Measurements from ENCODE around the gene TRIM63.

The TRIM63 gene

DNA sequence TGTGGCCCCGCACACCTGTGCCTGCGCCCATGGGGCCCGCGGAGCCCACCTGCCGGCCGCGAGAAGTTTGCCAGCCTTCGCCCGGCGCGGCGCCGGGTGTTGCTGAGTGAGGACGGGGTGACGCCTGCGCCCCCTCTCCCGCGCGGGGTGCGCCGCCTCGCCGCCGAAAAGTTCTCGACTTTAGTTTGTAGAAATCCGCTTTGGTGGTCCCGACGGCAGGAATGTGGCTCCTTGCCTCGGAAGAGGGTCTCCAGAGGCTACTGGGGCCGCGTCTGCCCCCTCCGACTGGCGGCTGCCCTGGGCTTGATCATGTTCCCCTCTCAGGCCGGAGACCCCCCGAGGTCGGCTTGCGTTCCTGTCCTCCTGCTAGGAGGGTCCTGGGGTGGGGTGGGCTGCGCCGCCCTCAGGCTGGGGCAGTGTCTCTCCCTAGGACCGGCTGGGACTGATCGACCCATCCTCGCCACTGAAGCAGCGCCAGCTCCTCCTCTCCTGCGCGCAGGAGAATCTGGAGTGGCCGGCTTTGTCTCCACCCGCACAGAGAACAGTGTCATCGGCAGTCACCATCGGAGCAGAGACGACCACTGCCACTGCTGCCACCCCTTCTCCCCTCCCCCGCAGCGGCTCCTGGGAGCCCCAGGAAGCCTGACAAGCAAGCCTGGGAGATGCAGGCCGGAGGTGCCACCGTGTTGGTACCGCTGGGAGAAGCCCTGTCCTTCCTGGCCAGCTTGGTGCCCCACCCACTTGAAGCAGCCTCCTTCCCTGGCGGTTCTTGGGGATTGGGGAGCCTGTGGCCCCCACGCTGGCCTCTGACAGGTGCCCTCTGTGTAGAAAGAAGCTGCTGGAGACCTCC, 21.0 kb downstream of the TRIM63 start:
- DNase-seq (ENCODE audit: low read depth), result no peak
- TF ChIP-seq, protein P1, sequence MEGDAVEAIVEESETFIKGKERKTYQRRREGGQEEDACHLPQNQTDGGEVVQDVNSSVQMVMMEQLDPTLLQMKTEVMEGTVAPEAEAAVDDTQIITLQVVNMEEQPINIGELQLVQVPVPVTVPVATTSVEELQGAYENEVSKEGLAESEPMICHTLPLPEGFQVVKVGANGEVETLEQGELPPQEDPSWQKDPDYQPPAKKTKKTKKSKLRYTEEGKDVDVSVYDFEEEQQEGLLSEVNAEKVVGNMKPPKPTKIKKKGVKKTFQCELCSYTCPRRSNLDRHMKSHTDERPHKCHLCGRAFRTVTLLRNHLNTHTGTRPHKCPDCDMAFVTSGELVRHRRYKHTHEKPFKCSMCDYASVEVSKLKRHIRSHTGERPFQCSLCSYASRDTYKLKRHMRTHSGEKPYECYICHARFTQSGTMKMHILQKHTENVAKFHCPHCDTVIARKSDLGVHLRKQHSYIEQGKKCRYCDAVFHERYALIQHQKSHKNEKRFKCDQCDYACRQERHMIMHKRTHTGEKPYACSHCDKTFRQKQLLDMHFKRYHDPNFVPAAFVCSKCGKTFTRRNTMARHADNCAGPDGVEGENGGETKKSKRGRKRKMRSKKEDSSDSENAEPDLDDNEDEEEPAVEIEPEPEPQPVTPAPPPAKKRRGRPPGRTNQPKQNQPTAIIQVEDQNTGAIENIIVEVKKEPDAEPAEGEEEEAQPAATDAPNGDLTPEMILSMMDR (conservative IDR thresholded peaks at IDR 0.05; ENCODE audit: low read length), result no peak
- H3K4me3 ChIP-seq (ENCODE audit: low read length), result no peak overlapping the region

DNA sequence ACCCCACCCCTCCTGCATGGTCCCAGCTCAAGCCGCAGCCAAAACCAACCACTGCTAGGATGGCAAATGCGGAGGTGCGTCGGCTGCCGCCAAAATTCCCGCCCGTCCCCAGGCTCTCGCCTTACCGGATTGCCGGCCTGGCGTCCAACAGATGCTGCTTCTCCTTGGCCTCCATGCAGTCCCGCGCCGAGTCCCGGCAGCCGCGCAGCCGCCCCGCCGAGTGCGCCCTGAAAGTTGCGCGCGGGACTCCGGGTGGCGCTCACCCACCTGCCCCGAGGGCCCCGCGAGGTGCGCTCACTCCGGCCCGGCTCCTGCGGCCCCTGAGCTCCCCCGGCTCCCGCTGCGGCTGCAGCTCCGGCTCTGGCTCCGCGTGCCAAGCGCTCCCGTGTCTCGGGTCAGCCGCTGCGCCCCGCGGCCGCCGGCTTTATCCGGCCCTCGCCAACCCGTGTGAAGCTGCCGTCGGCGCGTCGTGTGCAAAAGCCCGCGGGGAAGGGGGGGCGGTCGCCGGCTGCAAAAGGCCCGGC, 21.6 kb downstream of the TRIM63 start, which contains the start of gene SLC30A2:
Gene SLC30A2, minus strand, starts transcription at position 397 of the 524 bp plus-strand sequence. Its CDS starts 222 bp downstream, at position 175.
- no peak for DNase-seq (ENCODE audit: low read depth)
- H3K4me3 ChIP-seq (ENCODE audit: low read length), result no peak within 1 kb of the TSS
- TF ChIP-seq, protein P1 (conservative IDR thresholded peaks at IDR 0.05; ENCODE audit: low read length), result no peak

DNA sequence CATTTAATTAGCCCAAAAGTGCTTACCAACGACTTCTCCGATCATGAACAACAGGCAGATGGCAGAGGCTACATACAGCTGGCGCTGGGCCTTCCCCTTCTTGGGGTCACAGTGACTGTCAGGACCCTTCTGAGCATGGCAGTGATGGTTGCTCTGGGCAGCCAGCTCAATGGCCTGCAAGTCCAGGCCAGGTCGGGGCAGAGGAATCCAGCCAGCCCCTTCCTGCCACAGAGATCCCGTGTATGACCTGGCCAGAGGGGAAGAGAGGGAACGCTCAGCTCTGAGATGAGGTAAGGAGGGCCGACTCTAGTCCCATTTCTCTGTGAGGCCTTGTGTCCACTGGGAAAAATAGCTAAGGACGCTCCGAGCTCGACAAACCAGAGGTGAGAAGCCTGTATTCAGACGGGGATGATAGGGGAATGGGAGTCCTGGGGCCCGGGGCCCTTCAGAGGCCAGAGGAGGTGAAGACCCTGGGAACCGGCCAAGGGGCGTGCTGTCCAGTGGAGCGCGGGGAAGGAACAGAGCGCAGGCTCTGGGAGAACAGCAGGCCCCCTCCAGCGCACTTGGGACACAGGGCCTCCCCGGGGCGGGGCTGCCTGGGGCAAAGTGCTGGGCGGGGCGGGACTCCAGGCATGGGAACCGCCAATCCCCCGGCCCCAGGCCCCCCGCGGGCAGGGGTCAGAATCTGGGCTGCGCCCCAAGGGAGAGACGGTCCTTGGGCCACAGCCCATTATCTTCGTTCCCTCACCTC, 22.3 kb downstream of the TRIM63 start:
- no peak for DNase-seq (ENCODE audit: low read depth)
- H3K4me3 ChIP-seq (ENCODE audit: low read length), result no peak overlapping the region

DNA sequence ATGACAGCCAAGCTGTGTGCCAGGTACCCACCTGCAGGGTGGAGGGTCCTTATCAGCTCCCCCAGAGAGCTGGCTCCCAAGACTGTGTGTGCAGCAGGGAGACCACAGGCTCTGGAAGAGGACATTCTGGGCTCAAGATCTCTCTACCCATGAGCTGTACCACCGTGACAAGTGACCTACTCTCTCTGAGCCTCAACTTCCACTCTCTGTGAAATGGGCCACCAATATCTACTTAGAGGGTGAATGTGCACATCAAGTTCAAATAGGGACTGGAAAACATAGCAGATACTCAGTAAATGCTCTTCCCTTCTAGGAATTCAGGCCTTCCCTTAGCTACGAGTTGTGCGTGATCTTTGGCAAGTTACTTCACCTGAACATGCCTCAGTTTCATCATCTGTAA, 23.0 kb downstream of the TRIM63 start:
- TF ChIP-seq, protein P1 (conservative IDR thresholded peaks at IDR 0.05; ENCODE audit: low read length), result no peak
- H3K4me3 ChIP-seq (ENCODE audit: low read length), result no peak overlapping the region
- DNase-seq (ENCODE audit: low read depth), result no peak

More for the DNA sequence above, 22.3 kb downstream of the TRIM63 start:
- TF ChIP-seq, protein P1 (conservative IDR thresholded peaks at IDR 0.05; ENCODE audit: low read length), result no peak

DNA sequence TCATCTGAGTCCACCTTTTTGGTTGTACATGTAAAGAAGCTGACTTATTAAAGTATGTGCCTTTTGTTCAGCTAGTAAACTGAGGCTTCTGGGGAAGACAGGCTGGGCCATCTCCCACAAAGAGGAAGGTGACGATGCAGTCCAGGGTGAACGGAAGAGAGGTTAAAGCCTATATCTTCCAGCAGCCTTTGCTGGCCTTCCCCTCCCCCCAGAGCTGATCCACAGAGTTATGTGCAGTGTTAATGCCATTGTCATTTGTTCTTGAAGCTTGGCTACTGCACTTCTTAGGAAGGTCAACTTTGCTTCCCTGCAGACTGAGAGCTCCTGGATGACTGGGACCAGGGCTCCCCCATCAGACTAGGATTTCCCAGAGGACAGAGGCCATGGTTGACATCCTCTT, 23.7 kb downstream of the TRIM63 start:
- no peak for DNase-seq (ENCODE audit: low read depth)
- TF ChIP-seq, protein P1 (conservative IDR thresholded peaks at IDR 0.05; ENCODE audit: low read length), result no peak
- no peak overlapping the region for H3K4me3 ChIP-seq (ENCODE audit: low read length)

DNA sequence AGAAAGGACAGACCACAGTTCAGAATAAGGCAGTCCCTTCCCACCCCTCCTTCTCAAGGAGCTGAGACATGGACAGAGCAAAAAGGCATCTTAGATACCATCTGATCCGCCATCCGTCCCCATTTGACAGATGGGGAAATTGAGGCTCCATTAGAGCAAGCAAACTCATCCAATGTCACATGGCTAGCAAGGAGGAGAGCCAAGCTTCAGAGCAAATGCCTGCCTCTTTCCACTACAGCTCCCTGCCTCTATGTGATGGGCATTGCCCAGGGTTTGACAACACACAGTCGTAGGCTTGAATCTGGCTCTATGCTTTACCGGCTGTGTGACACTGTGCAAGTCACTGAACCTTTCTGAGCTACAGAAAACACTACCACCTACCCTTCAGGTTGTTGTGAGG, 25.5 kb downstream of the TRIM63 start:
- no peak for DNase-seq (ENCODE audit: low read depth)
- TF ChIP-seq, protein P1 (conservative IDR thresholded peaks at IDR 0.05; ENCODE audit: low read length), result no peak
- no peak overlapping the region for H3K4me3 ChIP-seq (ENCODE audit: low read length)

Data from AG10803 (cell line).